Pulmonary artery endothelial cell (primary cell): Measurements from ENCODE around the gene RAB27A. TPM values are rescaled to one million over a fixed set of nuclear protein-coding genes. Genes with fewer than 3 reads are reported as not detected.
A peak's percentile ranks its signal among the peaks of the same experiment; 100 is the strongest.
"Not testable (repeated sequence)": the region's sequence is repeated elsewhere in the genome, so short reads cannot be mapped to it uniquely, and the experiment has no call there.

Source experiments
- DNase-seq: peaks from one replicate; pipeline ENCODE4 v3.0.0-alpha.2; 2011; ENCODE audit warnings: low read depth, low spot score
- total RNA-seq: library from RNA; depleted of rRNA; stranded (reverse); fragments of >200 nt; gene quantifications from 2 replicates; pipeline ENCODE4 v1.2.3, GENCODE V29; 2014

Gene RAB27A
- total RNA-seq, 1 donor from 2014 or later: 10.4 TPM

- no peak for DNase-seq
These were observed 7.3 kb downstream of the RAB27A start for GRCh38 chr15:55282284-55282833.

DNA sequence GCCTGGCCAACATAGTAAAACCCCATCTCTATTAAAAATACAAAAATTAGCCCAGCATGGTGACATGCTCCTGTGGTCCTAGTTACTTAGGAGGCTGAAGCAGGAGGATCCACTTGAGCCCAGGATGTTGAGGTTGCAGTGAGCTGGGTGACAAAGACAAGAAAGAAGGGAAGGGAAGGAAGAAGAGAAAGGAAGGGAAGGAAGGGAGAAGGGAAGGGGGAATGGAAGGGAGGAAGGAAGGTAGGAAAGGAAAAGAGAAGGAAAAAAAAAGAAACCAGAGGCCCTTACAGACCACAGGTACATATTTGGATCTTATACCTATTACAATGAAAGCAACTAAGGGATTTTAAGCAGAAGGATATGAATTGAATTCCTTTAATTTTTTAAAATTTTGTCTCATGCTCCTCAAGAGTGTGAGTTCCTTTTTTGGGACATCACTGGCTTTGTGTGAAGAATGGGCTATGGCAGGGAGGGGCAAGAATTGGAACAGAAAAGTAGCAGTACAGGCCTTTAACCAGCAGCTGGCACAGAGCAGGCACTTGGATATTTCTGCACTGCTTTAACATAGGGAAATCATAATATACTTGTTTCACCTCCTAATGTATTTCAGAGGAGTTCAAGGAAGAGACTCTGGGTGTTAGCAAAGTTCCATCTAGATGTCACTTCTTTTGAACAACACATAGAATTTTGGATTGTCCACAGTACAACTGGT lies 7.9 kb downstream of the RAB27A start:
- DNase-seq: no peak

GRCh38 chr15:55280589-55280988 lies 9.0 kb downstream of the RAB27A start:
- not testable (repeated sequence) for DNase-seq

DNA sequence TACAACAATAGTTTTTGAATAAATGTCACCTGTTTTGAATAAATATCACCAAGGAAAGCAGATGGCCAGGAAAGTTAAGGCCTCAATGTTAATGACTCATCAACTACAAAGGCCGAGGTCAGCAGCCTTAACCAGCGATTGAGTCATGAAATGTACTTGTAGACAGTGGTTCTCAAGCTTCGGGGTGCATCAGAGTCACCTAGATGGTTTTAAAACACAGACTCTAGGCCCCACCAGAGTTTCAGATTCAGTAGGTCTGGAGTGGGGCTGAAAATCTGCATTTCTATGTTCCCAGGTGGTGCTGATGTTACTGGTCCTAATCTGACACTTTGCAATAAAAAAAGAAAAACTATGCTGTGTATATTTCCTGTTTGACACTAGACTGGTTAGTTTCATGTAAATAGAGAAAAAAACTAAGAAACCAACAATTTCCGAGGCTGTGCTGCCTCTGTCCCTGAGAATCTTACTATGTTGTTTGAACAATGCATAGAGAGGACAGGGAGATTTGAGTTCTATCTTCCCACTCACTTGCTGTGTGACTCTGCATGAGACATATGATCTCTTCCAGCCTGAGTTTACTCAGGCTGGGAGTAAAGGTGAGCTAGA lies 9.8 kb downstream of the RAB27A start:
- peak; percentile 66 for DNase-seq

DNA sequence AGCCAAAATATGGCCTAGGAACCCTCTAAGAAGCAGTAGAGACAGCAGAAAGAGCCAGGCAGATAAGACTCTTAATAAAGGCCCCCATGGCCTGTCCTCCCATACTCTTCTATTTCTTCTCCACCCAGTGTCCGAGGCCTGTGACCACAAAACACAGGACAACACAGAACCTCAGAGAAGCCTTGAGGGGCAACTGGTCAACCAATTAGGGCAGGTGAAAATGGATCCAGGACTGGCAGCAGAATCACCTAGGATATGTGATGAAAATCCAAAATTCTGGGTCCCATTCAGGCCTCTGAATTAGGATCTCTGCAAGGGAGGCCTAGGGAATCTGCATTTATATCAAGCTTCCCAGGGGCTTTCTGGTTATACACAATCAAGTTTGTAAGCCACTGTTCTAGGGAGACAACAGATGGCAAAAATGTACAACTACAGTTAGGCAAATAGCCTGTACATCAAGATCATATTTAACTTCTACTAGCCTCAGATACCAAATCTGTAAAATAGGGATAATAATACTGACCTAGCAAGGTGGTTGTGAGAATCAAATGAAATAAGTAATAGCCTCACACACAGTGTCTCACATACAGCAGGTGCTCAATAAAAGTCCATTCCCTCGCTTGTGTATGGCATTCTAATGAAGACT lies 10.4 kb downstream of the RAB27A start:
- no peak for DNase-seq

- no peak for DNase-seq
These were observed 11.9 kb downstream of the RAB27A start for GRCh38 chr15:55277715-55278114.

DNA sequence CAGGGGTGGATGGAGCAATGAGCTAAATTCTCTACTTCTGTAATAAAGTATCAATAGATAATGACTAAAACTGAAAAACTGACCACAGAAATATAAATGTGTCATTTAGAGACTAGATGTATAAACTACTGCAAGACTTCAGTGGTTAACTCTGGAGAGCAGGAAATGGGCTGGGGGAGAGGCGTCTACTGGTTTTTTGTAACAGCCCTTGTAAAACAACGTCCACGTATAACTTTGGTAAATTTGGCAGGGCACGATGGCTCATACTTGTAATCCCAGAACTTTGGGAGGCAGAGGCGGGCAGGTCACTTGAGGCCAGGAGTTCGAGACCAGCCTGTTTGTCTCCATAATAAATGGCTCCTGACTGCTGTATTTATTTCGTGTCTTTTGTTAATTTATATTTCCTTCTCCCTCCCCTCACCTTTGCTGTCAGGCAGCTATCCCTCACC lies 12.5 kb downstream of the RAB27A start:
- DNase-seq: no peak

DNA sequence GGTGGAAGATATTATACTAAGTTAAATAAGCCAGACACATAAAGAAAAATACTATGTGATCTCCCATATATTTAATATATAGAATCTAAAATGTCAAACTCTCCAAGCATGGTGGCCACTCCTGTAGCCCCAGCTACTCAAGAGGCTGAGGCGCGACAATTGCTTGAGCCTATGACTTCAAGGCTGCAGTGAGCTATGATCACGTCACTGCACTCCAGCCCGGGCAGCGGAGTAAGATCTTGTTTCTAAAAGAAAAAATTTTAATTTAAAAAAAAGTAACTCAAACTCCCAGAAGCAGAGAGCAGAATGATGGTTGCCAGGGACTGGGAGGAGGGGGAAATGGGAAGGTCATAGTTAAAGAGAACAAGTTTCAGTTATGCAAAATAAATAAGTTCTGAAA lies 13.3 kb downstream of the RAB27A start:
- DNase-seq: no peak

- no peak for DNase-seq
These were observed 19.3 kb downstream of the RAB27A start for GRCh38 chr15:55270291-55270690.

- DNase-seq: no peak
These were observed 21.4 kb downstream of the RAB27A start for GRCh38 chr15:55268176-55268695.

- DNase-seq: no peak
These were observed 22.0 kb downstream of the RAB27A start for GRCh38 chr15:55267401-55268175.

- no peak for DNase-seq
These were observed 23.1 kb downstream of the RAB27A start for GRCh38 chr15:55266547-55266946.

- DNase-seq: no peak
These were observed 29.0 kb downstream of the RAB27A start for GRCh38 chr15:55260562-55261131.

DNA sequence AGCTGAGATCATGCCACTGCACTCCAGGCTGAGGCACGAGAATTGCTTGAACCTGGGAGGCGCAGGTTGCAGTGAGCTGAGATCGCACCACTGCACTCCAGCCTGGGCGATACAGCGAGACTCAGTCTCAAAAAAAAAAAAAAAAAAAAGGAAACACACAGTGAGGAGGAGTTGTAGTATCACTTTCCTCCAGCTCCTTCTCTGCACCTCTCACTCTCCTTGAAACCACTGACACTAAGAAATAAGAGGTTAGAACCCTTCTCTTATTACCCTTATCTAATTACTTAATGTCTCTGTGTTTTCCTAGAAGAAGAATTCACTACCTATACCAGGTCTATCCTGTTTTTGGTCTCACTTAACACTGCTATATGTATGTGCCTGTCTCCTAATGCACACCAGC lies 31.7 kb downstream of the RAB27A start:
- DNase-seq: no peak

GRCh38 chr15:55257012-55257670 lies 32.5 kb downstream of the RAB27A start:
- no peak for DNase-seq

- no peak for DNase-seq
These were observed 33.2 kb downstream of the RAB27A start for GRCh38 chr15:55256281-55257011.

GRCh38 chr15:55255714-55256113 lies 33.9 kb downstream of the RAB27A start:
- no peak for DNase-seq

- no peak for DNase-seq
These were observed 34.5 kb downstream of the RAB27A start for GRCh38 chr15:55254916-55255679.

GRCh38 chr15:55253580-55253979 lies 36.0 kb downstream of the RAB27A start:
- no peak for DNase-seq
